Small intestine (tissue), 4 donors: Measurements from ENCODE around the gene PAK5. TPM values are rescaled to one million over a fixed set of nuclear protein-coding genes. Genes with fewer than 3 reads are reported as not detected.

Experiments used
- polyA plus RNA-seq, 4 donors: library from polyadenylated mRNA; stranded (reverse) in 3 of 4; unstranded in 1 of 4; fragments of 200-250 nt in 3 of 4; fragments of 120-200 nt in 1 of 4; gene quantifications; one replicate each; pipeline versions ENCODE4 v1.2.1 to v1.2.3, GENCODE V29; 2013
- donor health status: healthy with polysubstance abuse.
- donor health status: Bipolar disorder and iron deficiency.
- donor health status: healthy.

PAK5 gene
- polyA plus RNA-seq, 4 donors: 0.10 to 0.27 TPM; not detected in 2

Other genes starting within 250 kb of the PAK5 start
- gene ANKEF1, start 195.9 kb upstream of the PAK5 start, polyA plus RNA-seq: 1 to 10 TPM; 2.2 to 6.5 (median 3.0) TPM